CD4-positive, alpha-beta T cell treated with Interleukin-15 for 4 hours (primary cell): ENCODE data around the gene MZT2A.
A peak's percentile ranks its signal among the peaks of the same experiment; 100 is the strongest.
"Not testable (repeated sequence)": the region's sequence is repeated elsewhere in the genome, so short reads cannot be mapped to it uniquely, and the experiment has no call there.

Source experiments
- DNase-seq: peaks from one replicate; pipeline ENCODE4 v3.0.0-alpha.2; 2020; ENCODE audit warnings: low spot score

The MZT2A gene

DNA sequence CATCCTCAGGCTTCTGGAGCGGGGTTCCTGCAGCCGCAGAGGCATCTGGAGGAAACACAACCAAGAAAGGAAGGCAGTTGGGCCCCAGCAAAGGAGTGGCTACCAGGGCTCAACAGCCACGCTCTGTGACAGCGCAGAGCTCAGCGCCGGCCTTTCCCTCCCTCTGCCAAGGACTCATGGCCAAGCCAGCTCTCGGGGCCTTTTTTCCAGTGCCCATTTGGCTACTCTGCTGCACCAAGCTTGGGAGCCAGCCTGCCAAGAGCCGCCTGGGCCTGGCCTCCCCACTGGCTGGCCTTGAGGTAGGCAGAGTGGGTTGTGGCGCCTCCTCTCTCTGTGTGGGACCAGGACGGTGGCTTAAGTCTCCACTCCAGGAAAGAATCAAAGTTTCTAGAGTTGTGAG, 28.3 kb upstream of the MZT2A start:
- no peak for DNase-seq

DNA sequence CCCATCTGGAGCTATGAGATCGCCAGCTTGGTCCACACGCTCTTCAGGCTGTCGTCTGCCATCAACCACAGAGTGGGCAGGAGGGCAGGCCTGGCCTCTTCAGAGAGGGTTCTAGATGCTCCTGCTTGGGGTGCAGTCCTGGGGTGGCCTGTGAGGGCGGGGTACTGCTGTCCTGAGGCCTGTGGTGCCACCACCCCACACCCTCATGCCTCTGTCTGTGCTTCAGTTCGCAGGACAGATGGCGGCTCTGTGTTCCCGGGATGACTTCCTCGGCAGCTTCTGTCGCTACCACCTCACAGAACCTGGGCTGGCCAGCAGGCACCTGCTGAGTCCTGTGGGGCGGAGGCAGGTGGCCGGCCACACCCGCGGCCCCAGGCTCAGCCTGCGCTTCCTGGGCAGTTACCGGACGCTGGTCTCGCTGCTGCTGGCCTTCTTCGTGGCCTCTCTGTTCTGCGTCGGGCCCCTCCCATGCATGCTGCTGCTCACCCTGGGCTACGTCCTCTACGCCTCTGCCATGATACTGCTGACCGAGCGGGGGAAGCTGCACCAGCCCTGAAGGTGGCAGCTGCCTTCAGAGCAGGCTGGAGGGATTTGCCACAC, 27.8 kb upstream of the MZT2A start:
- not testable (repeated sequence) for DNase-seq

DNA sequence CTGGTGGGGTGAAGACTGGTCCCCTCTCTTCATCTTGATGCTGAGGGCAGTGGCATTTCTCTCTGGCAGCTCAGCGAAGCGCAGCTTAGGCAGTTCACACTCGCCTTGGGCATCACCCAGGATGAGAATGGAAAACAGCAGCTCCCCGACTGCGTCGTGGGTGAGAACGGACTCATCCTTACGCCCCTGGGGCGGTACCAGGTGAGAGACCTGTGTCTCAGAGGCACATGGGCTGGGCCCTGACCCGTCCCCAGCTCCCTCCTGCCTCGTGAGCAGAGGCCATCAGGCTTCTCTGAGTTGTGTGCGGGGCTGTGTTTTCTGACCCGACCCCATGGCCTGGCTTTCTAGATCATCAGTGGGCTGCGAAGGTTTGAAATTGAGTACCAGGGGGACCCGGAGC, 27.3 kb upstream of the MZT2A start:
- no peak for DNase-seq

DNA sequence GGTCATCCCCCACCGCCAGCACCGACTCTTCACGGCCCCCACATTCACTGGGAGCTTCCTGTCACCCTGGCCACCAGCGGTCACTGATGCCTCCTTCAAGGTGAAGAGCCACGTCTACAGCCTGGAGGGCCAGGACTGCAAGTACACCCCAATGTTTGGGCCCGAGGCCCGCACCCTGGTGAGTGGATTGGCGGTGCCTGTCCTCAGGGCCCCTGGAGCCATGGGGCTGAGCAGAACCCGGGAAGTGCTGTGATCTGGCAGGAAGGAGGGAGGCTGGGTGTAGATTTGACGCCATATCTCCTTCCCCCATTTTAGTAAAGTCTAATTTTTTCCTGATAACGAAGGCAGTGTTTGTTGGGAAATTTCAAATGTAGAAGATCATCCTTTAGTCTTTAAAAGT, 26.3 kb upstream of the MZT2A start:
- DNase-seq = not testable (repeated sequence)

DNA sequence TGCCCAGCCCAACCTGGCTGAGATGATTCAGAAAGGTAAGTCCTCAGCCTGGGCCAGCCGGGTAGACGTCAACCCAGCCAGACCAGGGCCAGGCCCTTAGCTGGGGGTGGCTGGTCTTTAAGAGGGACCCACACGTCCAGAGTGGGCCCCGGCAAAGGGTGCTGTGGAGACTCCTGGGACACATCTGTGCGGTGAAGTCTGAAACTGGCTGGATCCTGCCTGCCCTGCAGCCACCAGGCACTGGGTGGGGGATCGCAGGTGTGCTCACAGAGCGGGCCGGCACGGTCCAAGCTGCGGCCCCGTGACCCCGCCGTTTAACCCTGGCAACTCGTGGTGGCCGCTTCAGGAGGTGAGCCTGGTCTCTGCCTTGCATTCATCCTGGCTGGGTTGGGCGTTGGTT, 25.7 kb upstream of the MZT2A start:
- not testable (repeated sequence) for DNase-seq

DNA sequence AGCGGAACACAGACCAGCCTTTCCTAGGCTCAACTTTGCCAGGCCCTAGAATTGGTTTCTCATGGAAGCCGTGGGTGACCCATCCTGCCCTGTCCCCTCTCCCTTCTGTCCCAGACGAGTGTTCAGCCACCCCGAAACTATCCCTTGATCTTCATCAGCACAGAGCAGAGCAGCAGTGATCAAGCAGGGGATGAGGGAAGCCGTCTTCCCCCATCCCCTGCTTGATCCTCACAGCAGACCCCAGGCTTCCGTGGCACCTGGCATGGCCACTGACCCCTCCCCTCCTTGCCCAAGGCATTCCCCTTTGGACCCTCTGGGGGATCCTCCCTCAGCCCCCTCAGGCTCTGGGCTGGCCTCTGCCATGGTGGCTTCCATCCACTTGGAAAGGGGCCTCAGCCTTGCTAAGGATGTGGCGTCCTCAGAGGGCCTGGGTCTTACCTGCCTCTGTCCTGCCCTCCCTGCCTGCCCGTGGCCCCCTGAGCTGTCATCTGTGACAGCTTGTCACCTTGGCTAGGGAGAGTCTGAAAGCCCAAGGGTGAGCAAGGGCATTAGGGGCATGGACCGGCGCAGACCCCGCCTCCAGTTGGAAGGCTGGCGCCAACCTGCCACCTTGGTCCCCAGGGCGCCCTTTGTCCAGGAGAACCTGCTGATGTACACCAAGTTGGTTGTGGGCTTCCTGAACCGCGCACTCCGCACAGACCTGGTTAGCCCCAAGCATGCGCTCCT, 25.1 kb upstream of the MZT2A start:
- DNase-seq = no peak

DNA sequence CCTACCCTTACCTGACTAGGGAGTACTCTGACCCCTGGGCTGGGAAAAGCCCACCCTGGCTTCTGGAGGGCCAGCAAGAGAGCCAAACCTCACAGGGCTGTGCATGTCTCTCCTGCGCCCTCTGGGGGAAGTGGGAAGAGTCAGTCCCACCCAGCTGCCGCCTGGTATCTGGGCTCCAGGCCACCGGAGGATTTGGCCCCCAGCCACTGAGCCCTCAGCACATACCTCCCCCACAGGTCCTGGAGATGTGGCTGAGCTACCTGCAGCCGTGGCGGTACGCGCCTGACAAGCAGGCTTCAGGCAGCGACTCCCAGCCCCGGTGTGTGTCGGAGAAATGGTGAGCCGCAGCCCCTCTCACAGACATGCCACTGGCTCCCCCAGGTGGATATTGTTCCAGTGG, 24.4 kb upstream of the MZT2A start:
- not testable (repeated sequence) for DNase-seq

DNA sequence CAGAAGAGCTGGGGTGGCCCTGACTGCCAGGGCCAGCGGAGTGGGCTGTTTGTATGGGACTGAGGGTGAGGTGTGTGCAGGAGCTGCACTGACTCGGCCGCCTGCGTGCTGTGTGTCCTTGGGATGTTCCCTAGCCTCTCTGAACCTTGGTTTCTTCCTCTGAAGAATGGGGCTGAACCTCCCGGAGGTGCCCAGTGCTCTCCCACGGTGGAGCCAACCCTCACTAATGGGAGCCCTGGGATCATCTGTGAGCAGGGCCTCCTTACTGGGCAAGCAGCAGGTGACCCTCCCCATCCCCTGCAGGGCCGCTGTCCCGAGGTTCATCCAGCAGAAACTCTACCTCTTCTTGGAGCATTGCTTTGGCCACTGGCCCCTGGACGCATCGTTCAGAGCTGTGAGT, 23.8 kb upstream of the MZT2A start:
- DNase-seq = no peak

DNA sequence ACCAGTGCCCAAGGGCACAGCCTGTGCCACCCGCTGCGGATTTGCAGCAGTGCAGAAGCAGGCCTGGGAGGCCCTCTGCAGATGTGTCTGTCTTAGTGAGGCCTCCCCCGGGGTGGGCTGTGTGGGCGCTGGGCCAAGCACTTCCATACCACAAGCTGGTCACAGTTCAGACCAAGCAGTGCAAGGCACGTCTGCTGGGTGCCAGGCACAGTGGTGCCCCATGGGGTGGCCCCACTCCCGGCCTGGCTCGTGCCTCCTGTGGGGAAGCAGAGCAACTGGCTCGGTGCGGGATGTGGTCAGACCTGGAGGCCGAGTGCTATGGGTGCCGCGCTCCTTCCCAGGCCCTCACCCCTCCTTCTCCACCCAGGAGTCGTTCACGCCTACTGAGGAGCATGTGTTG, 23.0 kb upstream of the MZT2A start:
- not testable (repeated sequence) for DNase-seq

DNA sequence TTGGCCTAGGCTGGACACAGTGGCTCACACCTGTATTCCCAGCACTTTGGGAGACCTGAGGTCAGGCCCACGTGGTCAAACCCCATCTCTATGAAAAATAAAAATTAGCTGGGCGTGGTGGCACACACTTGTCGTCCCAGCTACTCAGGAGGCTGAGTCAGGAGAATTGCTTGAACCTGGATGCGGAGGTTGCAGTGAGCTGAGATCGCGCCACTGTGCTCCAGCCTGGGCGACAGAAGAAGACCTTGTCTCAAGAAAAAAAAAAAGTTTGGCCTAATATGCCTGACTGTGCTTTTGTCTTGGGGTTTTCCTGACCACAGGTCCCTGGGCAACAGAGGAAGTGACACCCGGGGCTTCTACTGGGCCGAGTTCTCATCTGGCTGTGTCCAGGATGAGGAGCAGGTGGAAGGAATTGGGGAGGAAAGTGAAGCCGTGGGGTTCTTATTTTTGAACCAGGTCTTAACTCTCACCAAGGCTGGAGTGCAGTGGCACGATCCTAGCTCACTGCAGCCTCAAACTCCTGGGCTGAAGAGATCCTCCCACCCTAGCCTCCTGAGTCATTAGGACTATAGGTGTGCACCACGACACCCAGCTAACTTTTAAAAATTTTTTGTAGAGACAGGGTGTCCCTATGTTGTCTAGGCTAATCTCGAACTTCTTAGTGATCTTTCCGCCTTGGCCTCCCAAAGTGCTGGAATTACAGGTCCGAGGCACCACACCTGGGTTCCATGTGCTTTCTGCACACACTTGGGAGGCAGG, 22.4 kb upstream of the MZT2A start:
- DNase-seq = not testable (repeated sequence)

DNA sequence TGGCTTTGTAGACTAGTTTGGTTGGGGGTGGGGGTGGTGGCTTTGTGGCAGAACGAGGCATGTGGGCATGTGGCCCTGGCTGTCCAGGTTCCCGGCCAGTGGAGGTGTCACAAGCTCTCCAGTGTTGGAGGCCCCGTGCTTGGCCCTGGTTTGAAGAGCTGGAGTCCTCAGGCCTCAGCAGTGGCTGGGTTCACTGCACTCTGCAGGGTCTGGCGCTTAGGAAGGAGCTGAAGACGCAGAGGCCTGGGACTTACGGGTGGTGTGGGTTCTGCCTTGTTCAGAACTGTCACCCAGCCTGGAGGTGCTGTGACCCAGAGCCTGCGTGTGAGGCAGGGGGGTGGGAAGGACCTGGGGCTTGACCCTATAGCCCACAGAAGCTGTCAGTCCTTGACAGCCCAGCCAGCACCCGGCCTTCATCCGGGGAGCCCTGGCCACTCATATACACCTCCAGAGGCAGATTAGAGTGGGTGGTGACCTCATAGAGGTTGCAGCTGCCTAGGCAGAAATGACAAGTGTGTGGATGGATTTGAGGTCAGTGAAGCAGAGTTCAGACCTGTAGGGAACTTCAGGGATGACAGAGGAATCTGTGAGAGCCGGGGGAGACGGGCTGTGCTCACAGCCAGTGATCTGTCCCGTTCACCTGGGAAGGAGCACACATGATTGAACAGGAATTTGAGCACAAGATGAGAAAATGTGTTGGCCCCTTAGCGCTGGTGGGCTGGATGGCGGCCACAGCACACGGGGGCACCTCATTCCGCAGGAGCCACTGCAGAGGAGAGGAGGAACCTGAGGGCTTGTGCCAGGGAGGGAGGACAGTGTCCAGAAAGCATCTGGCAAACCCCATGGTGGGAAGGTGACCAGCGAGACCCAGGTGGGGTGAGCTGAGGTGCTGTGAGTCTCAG, 20.0 kb upstream of the MZT2A start:
- not testable (repeated sequence) for DNase-seq

DNA sequence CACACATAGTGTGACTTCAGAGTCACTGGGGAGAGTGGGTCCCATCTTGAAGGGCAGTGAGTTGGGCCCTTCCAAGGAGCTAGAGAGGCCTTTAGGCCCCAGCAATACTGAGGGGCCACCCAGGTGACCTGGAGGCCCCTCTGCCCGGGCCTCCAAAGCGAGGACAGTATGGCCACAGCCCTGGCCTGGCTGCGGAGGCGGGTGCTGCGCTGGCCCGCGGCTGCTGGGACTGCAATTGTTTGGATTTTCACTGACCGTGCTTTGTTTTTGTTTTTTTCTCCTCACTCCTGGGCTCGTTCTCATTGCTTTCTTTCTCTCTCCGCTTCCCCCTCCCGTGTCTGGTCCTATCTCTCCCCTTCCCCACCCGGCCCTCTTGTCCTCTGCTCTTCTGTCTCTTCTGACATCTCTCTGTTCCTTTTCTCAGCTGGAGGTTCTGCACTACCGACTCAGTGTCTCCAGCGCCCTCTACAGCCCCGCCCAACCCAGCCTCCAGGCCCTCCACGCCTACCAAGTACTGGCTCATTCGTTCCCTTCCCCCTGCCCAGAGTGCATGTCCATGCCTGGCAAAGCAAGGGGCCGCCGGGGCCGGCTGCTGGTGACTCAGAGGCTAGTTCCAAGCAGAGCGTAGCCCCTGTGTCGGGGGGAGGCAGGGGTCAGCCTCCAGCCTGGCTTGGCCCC, 19.2 kb upstream of the MZT2A start:
- not testable (repeated sequence) for DNase-seq

DNA sequence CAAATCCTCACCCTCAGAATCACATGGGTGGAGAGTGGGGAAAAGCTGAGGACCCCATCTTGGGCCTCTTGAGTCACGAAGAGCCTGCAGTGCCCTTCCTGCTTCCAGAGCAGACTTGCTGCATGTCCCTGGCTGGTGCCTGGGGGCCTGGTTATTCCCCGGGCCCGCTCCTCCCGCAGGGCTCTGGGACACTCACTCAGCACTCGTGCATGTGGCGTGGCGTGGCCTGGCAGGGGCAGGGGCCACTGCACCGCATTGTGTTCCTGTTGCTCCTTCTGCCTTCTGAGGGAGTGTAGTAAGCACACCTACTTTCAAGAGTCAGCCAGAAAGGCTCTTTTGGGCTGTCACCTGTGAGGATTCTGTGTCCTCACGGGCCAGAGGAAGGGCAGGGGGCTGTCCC, 17.4 kb upstream of the MZT2A start:
- DNase-seq = no peak

DNA sequence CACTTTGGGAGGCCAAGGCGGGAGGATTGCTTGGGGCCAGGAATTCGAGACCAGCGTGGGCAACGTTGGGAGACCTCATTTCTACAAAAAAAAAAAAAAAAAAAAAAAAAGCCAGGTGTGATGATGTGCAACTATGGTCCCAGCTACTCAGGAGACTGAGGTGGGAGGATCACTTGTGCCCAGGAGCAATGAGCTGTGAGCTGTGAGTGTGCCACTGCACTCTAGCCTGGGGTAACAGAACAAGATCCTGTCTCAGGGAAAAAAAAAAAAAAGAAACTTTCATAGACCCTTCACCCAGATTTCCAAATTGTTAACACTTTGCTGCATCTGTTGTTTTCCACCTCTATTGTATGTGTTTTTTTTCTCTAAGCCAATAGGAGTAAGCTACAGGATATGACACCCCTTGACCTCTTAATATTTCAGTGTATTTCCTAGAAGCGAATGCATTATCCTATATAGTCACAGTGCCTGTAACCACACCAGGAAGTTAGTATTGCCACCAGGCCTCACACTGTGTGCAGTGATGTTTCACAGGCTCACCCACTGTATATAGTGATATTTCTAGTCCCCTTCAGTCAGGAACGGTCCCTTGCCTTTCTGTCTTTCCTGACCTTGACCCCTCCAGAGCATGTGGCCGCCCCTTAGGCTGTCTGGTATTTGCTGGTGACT, 12.0 kb upstream of the MZT2A start:
- DNase-seq = not testable (repeated sequence)

DNA sequence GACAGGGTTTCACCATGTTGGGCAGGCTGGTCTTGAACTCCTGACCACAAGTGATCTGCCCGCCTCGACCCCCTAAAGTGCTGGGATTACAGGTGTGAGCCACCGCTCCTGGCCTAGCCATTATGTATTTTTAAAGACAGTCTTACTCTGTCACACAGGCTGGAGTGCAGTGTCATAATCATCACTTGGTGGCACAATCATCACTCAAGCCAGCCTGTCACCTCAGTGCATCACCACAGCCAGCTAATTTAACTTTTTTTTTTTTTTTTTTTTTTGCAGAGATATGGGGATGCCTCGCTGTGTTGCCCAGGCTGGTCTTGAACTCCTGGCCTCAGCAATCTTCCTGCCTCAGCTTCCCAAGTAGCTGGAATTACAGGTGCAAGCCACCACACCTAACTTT, 11.4 kb upstream of the MZT2A start:
- not testable (repeated sequence) for DNase-seq

DNA sequence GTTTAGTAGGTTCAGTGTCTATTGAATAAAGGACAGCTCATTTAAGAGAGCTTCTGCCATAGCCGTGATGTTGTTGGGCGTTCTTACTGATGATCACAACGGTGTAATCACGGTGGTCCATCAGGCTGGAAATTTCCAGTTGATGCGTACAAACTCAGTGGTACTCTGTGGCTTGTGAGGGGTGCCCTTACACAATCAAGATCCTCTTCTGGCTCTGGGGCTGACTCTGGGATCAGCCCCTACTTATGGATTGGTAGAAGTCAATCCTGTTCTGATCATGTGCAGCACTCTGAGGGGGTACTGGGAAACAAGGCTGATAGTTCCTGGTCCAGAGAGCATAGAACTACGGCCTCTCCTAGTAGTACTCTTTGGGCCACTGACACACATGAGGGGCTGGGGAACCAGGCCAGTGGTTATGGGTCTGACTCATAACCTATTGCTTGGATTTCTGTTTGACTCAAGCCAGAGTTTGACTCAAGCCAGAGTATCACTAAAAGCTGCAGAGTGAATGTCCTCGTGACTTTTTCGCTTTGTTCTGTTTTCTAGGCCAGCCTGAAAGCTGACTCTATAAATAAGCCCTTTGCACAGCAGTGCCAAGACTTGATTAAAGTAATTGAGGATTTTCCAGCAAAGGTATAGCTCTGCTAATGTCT, 6.2 kb upstream of the MZT2A start:
- not testable (repeated sequence) for DNase-seq

DNA sequence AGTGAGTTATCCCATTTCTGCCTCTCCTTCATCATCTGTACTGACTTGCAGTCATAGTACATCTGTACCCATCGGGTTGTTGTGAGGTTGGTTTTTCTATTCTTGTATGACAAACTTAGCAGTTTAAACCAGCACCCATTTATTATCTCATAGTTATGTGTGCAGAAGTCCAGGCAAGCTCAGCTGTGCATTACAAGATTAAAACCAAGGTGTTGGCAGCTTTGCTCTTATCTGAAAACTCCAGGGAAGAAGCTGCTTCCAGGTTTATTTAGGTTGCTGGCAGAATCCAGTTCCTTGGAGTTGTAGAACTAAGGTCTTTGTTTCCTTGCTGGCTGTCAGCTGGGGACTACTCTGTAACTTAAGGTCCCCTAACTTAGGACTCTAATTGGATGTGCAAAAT, 3.3 kb upstream of the MZT2A start:
- not testable (repeated sequence) for DNase-seq

DNA sequence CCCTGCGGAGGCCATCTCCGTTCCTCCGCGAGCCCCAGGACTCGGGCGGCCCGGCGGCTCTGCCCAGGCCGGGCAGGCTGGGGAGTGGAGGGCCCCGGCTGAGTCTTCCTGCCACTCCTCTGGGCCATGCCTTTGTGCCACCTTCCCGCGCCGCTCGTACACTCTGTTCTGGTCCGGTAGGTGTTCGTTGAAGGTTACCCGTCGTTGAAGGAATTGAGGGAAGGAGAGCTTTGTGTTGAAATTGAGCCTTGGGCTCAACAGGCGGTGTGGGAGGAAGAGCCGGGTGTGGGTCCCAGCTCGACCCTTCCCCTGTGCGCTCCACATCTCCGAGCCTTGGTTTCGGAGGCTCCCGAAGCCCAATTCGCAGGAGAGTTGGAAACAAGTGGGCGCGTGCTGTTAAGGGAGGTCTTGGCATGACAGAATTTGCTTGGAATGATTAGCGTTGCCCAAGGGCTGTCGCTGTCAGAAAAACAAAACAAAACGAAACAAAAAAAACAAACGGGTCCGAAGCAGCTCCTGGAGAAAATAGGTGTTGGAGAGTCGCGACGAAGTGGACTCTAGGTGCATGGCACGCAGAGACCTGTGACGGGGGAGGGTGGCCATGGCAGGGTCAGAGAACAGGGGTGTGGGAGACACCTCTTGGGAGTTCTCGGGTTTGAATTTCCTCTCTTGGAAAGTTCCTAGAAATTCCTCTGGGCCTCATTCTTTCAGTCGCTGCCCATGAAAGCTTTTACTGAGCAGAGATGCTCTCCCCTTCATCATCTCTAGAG, 1.2 kb upstream of the MZT2A start:
- DNase-seq = no peak

DNA sequence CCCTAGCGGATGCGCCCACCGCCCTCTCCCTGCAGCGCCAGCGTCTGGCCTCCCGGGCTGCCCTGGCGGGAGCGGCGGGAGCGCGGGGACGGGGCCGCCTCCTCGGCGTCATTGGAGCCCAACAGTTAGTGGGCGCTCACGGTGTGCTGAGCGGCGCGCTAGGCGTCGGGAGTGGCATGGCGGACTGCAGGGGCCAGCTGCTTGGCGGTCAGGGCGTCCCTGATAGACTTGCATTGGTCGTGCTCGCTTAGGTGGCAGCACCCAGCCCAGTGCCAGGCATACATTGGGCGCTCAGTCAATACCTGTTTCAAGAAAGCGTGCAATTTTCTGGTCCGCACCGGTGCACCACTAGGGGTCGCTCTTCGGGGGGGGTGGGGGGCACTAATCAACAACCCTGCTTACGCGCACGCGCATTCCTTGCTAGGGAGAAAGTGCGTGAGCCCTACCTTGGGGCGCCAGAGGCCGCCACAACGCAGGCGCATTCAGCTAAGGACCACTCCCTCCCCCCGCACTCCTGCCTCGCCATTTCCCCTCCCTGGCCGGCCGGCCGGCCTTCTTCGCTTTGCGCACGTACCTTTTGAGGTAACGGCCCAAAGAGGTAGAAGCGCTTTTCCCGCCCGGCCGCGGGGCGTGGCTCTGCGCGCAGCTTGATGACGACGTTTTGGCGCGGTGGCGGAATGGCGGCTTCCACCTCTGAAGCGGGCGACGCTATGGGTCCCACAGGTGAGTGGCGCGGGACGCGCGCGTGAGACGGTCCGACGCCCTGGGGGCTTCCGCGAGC, 411 bp upstream of the MZT2A start:
- peak; percentile 91 for DNase-seq
